WTC11 (cell line): ENCODE data around the gene PABPN1. TPM values are rescaled to one million over a fixed set of nuclear protein-coding genes. Genes with fewer than 3 reads are reported as not detected.

ENCODE experiments used
- ATAC-seq: fragments of 200-7000 bp; cut with Tn5 transposase; 2 replicates; pipeline ENCODE4 v1.10.0; 2021; ENCODE audit warnings: mild to moderate bottlenecking, moderate library complexity
- CTCF ChIA-PET: fragments of 300-600 bp; sonication (Branson Sonifier 250); formaldehyde crosslinking; loops from one replicate; lab custom pipeline; 2021; ENCODE audit warnings: antibody characterized with exemption; lab: Charles Lee
- POLR2A ChIA-PET: fragments of 350-600 bp; sonication (Branson Sonifier 250); formaldehyde crosslinking; loops from one replicate; lab custom pipeline; 2021; ENCODE audit warnings: antibody characterized with exemption; lab: Charles Lee
- DNase-seq: peaks from one replicate; pipeline ENCODE4 v3.0.0; 2021; ENCODE audit warnings: low spot score
- H3K27ac Mint-ChIP-seq: 2 replicates; pipeline ENCODE4 v1.8.0; 2021; ENCODE audit warnings: mixed read lengths
- H3K27me3 Mint-ChIP-seq: 2 replicates; pipeline ENCODE4 v1.8.0; 2021; ENCODE audit warnings: low read depth, mild to moderate bottlenecking, moderate library complexity, mixed read lengths
- H3K36me3 Mint-ChIP-seq: 2 replicates; pipeline ENCODE4 v1.8.0; 2021; ENCODE audit warnings: mixed read lengths
- H3K4me1 Mint-ChIP-seq: 2 replicates; pipeline ENCODE4 v1.8.0; 2022; ENCODE audit warnings: mixed read lengths
- H3K4me3 Mint-ChIP-seq: 2 replicates; pipeline ENCODE4 v1.8.0; 2021; ENCODE audit warnings: mild to moderate bottlenecking, moderate library complexity, mixed read lengths
- H3K9me3 Mint-ChIP-seq: 2 replicates; pipeline ENCODE4 v1.8.0; 2021; ENCODE audit warnings: mixed read lengths
- ARID4B ChIP-seq: sonication (generic); formaldehyde crosslinking; IDR thresholded peaks from 2 replicates; pipeline ENCODE4 v1.8.0; 2023; ENCODE audit warnings: missing genetic modification reagents, mild to moderate bottlenecking, borderline replicate concordance
- CTCF ChIP-seq: fragments of 200-600 bp; IDR thresholded peaks from 2 replicates; pipeline ENCODE4 v1.8.0; 2022; ENCODE audit warnings: antibody characterized with exemption
- E2F5 ChIP-seq: sonication (generic); formaldehyde crosslinking; IDR thresholded peaks from 2 replicates; pipeline ENCODE4 v1.8.1; 2022; ENCODE audit warnings: mild to moderate bottlenecking, moderate library complexity, missing genetic modification reagents
- ELF4 ChIP-seq: sonication (generic); formaldehyde crosslinking; IDR thresholded peaks from 2 replicates; pipeline ENCODE4 v1.8.1; 2022; ENCODE audit warnings: low read depth, mild to moderate bottlenecking, moderate library complexity, missing genetic modification reagents
- ETV6 ChIP-seq: sonication (generic); formaldehyde crosslinking; IDR thresholded peaks from 2 replicates; pipeline ENCODE4 v1.8.1; 2022; ENCODE audit warnings: mild to moderate bottlenecking, missing genetic modification reagents
- FOXP4 ChIP-seq: sonication (generic); formaldehyde crosslinking; IDR thresholded peaks from 2 replicates; pipeline ENCODE4 v1.8.0; 2022; ENCODE audit warnings: mild to moderate bottlenecking, missing genetic modification reagents
- GABPB1 ChIP-seq: sonication (generic); formaldehyde crosslinking; IDR thresholded peaks from 2 replicates; pipeline ENCODE4 v1.8.1; 2023; ENCODE audit warnings: mild to moderate bottlenecking, missing genetic modification reagents
- HMGXB4 ChIP-seq: sonication (generic); formaldehyde crosslinking; IDR thresholded peaks from 2 replicates; pipeline ENCODE4 v1.8.1; 2023; ENCODE audit warnings: mild to moderate bottlenecking, moderate library complexity, missing genetic modification reagents
- KAT7 ChIP-seq: sonication (generic); formaldehyde crosslinking; IDR thresholded peaks from 2 replicates; pipeline ENCODE4 v1.8.1; 2023; ENCODE audit warnings: missing genetic modification reagents, mild to moderate bottlenecking, borderline replicate concordance
- MYBL2 ChIP-seq: sonication (generic); formaldehyde crosslinking; IDR thresholded peaks from 2 replicates; pipeline ENCODE4 v1.8.1; 2023; ENCODE audit warnings: mild to moderate bottlenecking, moderate library complexity, missing genetic modification reagents
- NFYB ChIP-seq: sonication (generic); formaldehyde crosslinking; conservative IDR thresholded peaks from 2 replicates; pipeline ENCODE4 v1.8.0; 2022; ENCODE audit warnings: low read depth, missing genetic modification reagents
- NR2C2 ChIP-seq: sonication (generic); formaldehyde crosslinking; IDR thresholded peaks from 2 replicates; pipeline ENCODE4 v1.8.0; 2022; ENCODE audit warnings: mild to moderate bottlenecking, missing genetic modification reagents
- NR3C1 ChIP-seq: sonication (generic); formaldehyde crosslinking; conservative IDR thresholded peaks from 2 replicates; pipeline ENCODE4 v1.8.1; 2023; ENCODE audit warnings: low read depth, mild to moderate bottlenecking, missing genetic modification reagents
- SP1 ChIP-seq: sonication (generic); formaldehyde crosslinking; conservative IDR thresholded peaks from 2 replicates; pipeline ENCODE4 v1.8.1; 2022; ENCODE audit warnings: missing genetic modification reagents
- TCF7 ChIP-seq: sonication (generic); formaldehyde crosslinking; IDR thresholded peaks from 2 replicates; pipeline ENCODE4 v1.8.0; 2022; ENCODE audit warnings: mild to moderate bottlenecking, low read depth, missing genetic modification reagents, moderate library complexity
- TEAD1 ChIP-seq: sonication (generic); formaldehyde crosslinking; IDR thresholded peaks from 2 replicates; pipeline ENCODE4 v1.8.0; 2022; ENCODE audit warnings: mild to moderate bottlenecking, missing genetic modification reagents
- TEAD4 ChIP-seq: sonication (generic); formaldehyde crosslinking; IDR thresholded peaks from 2 replicates; pipeline ENCODE4 v1.8.0; 2022; ENCODE audit warnings: mild to moderate bottlenecking, missing genetic modification reagents
- ZBTB43 ChIP-seq: sonication (generic); formaldehyde crosslinking; IDR thresholded peaks from 2 replicates; pipeline ENCODE4 v1.8.1; 2023; ENCODE audit warnings: mild to moderate bottlenecking, missing genetic modification reagents
- ZNF121 ChIP-seq: sonication (generic); formaldehyde crosslinking; IDR thresholded peaks from 2 replicates; pipeline ENCODE4 v1.8.0; 2023; ENCODE audit warnings: missing genetic modification reagents
- ZNF219 ChIP-seq: sonication (generic); formaldehyde crosslinking; IDR thresholded peaks from 2 replicates; pipeline ENCODE4 v1.8.0; 2023; ENCODE audit warnings: missing genetic modification reagents, mild to moderate bottlenecking, borderline replicate concordance
- ZNF232 ChIP-seq: sonication (generic); formaldehyde crosslinking; IDR thresholded peaks from 2 replicates; pipeline ENCODE4 v1.8.0; 2022; ENCODE audit warnings: mild to moderate bottlenecking, missing genetic modification reagents
- total RNA-seq: library from RNA; stranded (reverse); gene quantifications from 3 replicates; pipeline ENCODE4 v1.2.3, GENCODE V29; 2021

PABPN1 gene
- total RNA-seq, 1 experiment from 2014 or later = 321 TPM

DNA sequence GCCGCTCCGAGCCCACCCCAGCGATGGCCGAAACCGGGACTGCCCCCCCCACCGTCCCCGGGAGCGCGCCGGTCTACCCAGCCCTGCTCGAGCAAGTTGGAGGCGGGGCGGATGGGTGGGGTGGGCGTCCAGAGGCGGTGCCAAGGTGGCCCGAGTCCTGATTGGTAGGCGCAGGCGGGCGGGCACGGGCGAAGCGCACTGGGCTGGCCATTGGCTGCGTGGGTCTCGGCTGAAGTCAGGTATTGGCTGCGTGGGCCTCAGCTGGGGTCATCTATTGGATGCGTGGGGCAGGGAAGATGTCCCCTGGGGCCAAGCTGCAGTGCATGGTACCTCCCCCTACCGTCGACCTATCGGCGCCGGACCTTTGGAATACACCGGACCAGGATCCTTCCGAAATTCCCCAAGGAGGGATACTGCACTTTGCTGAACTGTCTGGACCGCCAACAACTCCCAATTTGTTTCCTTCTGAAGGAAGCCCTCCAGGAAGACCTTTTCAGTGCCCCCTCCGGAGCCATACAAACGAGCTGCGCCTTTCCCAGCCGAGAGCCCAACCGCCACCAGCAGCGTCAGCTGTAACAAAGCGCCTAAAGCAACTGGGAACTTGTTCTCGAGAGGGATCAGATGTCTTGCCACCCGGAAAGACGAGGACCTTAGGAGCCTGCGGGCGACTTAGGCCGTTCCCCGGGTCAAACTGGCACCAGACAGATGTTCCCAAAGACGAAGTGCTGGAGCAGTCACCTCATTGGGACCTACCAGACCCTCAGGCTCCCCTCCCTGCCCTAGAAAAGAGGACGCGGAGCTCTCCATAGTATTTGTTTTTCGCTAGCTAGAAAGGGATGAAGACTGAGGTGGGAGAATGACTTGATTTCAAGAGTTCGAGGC is 35.0 kb upstream of the PABPN1 start, which contains the start of gene HOMEZ:
Gene HOMEZ, minus strand, starts transcription at position 113 of the 882 bp plus-strand sequence. CDS start 180 bp downstream, outside the sequence.
- POLR2A ChIA-PET = interaction anchor here (0.7 to 1.7 kb wide), 8 partner anchors 8 to 215 kb away, joined by 3 to 8 read pairs (median 4); partner anchors contain the start of genes BCL2L2 and PABPN1
- DNase-seq = peak; percentile 98
- TF ChIP-seq FOXP4 (CRISPR knock-in tag) = 0 out of 2 replicates have a peak, but pooled peaks have one; percentile 30
- TF ChIP-seq ZBTB43 = no peak
- no peak for TF ChIP-seq KAT7
- peak; percentile 72; the same call in 1 of the 2 replicates for TF ChIP-seq HMGXB4
- no peak for TF ChIP-seq TEAD4 (CRISPR knock-in tag)
- TF ChIP-seq TCF7 (CRISPR knock-in tag) = no peak
- TF ChIP-seq ARID4B = peak; percentile 35; the same call in 1 of the 2 replicates
- no peak for TF ChIP-seq MYBL2 (CRISPR knock-in tag)
- 0 out of 2 replicates have a peak, but pooled peaks have one; percentile 17 for TF ChIP-seq ELF4 (CRISPR knock-in tag)
- TF ChIP-seq NR2C2 (CRISPR knock-in tag) = no peak
- TF ChIP-seq CTCF = no peak
- peak; percentile 69 for TF ChIP-seq GABPB1
- peak; percentile 71 for TF ChIP-seq TEAD1 (CRISPR knock-in tag)
- TF ChIP-seq E2F5 (CRISPR knock-in tag) = 0 out of 2 replicates have a peak, but pooled peaks have one; percentile 41
- TF ChIP-seq NR3C1 (CRISPR knock-in tag) = no peak
- peak; percentile 98 for TF ChIP-seq NFYB (CRISPR knock-in tag)
- TF ChIP-seq ZNF121 (CRISPR knock-in tag) = 0 out of 2 replicates have a peak, but pooled peaks have one; percentile 10
- TF ChIP-seq ZNF219 (CRISPR knock-in tag) = no peak
- 0 out of 2 replicates have a peak, but pooled peaks have one; percentile 61 for TF ChIP-seq ZNF232 (CRISPR knock-in tag)
- 0 out of 2 replicates have a peak, but pooled peaks have one; percentile 37 for TF ChIP-seq ETV6
- peak; percentile 88 for TF ChIP-seq SP1 (CRISPR knock-in tag)

More for the DNA sequence above, 35.0 kb upstream of the PABPN1 start, which contains the start of gene HOMEZ:
- CTCF ChIA-PET = interaction anchor here (0.5 to 2.3 kb wide), 20 partner anchors 8 to 217 kb away, joined by 3 to 23 read pairs (median 3); partner anchors contain the start of genes BCL2L2, PABPN1 and SLC22A17
- ATAC-seq = peak; percentile 98
- no peaks in the 10 kb centered on the region for H3K9me3 Mint-ChIP-seq
- no peaks in the 10 kb centered on the region for H3K36me3 Mint-ChIP-seq
- peaks cover 62% of the 10 kb centered on the region for H3K27me3 Mint-ChIP-seq
- peaks cover 14% of the 10 kb centered on the region for H3K4me1 Mint-ChIP-seq
- H3K27ac Mint-ChIP-seq = peak within 1 kb of the TSS; percentile 100
- H3K4me3 Mint-ChIP-seq = peak within 1 kb of the TSS; percentile 93
